ENCODE results near the gene CYP1B1.

DNA sequence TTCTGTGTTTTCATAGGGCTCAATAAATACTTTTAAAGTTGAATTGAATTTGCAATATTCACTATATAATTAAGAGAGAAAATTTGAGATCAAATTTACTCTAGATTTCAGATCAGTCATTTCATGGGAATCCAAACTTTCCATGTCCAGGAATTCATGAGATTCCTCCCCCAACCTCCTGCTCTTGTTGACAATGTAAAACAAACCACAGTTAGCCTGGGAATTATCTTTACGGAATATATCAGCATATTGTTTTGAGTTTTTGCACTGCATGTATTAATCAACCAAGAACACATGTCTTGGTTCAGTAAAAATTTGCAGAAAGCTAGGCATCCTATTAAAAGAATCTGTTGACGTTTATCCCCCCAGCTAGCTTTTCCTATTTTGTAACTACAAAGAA, 42.3 kb downstream of the CYP1B1 start:
- TF ChIP-seq EZH2 (IDR thresholded peaks at IDR 0.05; ENCODE audit: borderline replicate concordance, low read length): no peak
- no peak for TF ChIP-seq CTCF (conservative IDR thresholded peaks at IDR 0.05 in 1 of 2, IDR thresholded peaks at IDR 0.05 in 1 of 2; ENCODE audit: extremely low read depth in 1 of 2, insufficient read depth in 1 of 2, low read depth in 1 of 2, low read length in 2 of 2)

Measured in mammary epithelial cell (primary cell).